Loucy (cell line): ENCODE results near the gene PPM1L.

Source experiments
- EZH2phosphoT487 ChIP-seq: fragments of 200-600 bp; IDR thresholded peaks from 2 replicates; pipeline ENCODE4 v1.6.1; 2018; ENCODE audit warnings: antibody characterized with exemption, mild to moderate bottlenecking, moderate library complexity, borderline replicate concordance
- TF ChIP-seq, protein P1 (sequence below): fragments of 200-600 bp; sonication (generic); conservative IDR thresholded peaks from 2 replicates; pipeline ENCODE4 v1.5.1; 2014; ENCODE audit warnings: mild to moderate bottlenecking, antibody characterized with exemption, low read length

DNA sequence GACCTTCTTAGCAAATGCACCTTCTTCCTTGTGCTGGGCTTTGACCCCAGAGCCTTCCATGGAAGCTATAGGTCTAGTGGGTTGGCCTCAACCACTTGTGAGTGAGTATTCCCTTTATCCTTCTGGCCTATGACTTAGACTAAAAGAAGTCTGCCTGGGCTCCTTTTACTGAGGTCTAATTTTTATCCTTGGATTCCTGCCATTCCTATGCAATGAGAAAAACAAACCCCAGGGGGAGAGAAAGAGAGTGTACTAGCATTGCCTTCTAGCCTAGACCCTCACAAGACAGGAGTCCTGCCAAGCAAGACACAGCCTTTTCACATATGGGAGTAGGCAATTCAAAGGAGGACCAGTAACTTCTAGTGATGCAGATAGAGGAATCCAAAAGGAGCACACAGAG, 155.4 kb downstream of the PPM1L start:
- TF ChIP-seq, protein P1, sequence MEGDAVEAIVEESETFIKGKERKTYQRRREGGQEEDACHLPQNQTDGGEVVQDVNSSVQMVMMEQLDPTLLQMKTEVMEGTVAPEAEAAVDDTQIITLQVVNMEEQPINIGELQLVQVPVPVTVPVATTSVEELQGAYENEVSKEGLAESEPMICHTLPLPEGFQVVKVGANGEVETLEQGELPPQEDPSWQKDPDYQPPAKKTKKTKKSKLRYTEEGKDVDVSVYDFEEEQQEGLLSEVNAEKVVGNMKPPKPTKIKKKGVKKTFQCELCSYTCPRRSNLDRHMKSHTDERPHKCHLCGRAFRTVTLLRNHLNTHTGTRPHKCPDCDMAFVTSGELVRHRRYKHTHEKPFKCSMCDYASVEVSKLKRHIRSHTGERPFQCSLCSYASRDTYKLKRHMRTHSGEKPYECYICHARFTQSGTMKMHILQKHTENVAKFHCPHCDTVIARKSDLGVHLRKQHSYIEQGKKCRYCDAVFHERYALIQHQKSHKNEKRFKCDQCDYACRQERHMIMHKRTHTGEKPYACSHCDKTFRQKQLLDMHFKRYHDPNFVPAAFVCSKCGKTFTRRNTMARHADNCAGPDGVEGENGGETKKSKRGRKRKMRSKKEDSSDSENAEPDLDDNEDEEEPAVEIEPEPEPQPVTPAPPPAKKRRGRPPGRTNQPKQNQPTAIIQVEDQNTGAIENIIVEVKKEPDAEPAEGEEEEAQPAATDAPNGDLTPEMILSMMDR, result no peak
- TF ChIP-seq EZH2phosphoT487, result no peak
